Mesenchymal stem cell (in vitro differentiated cells and primary cell): ENCODE measurements around the gene SATB2.

Experiments used
- DNase-seq: peaks from one replicate; pipeline ENCODE4 v3.0.0-alpha.2; 2013
- H2AFZ ChIP-seq: one replicate; pipeline ENCODE4 v1.6.1; 2013; ENCODE audit warnings: low read depth, mild to moderate bottlenecking, control low read depth, inconsistent platforms, low read length, moderate library complexity
- H2AK5ac ChIP-seq: 2 replicates; pipeline ENCODE4 v1.6.1; 2013; ENCODE audit warnings: low read length, moderate library complexity, mild to moderate bottlenecking, inconsistent platforms; ENCODE audit not compliant: severe bottlenecking
- H2BK120ac ChIP-seq: one replicate; pipeline ENCODE4 v1.6.1; 2013; ENCODE audit warnings: low read depth, mild to moderate bottlenecking, inconsistent platforms, low read length, moderate library complexity
- H2BK12ac ChIP-seq, 2 experiments: one replicate each; pipeline ENCODE4 v1.6.1; 2013; ENCODE audit warnings: inconsistent platforms in 2 of 2, low read length in 2 of 2, mild to moderate bottlenecking in 2 of 2, moderate library complexity in 2 of 2, control low read depth in 1 of 2
- H2BK15ac ChIP-seq: one replicate; pipeline ENCODE4 v1.6.1; 2013; ENCODE audit warnings: mild to moderate bottlenecking, low read depth, inconsistent platforms; ENCODE audit not compliant: poor library complexity, severe bottlenecking
- H2BK5ac ChIP-seq: 2 replicates; pipeline ENCODE4 v1.6.1; 2013; ENCODE audit warnings: low read depth, mild to moderate bottlenecking, low read length, control low read depth, inconsistent platforms; ENCODE audit not compliant: poor library complexity, severe bottlenecking
- H3K14ac ChIP-seq, 2 experiments: one replicate each; pipeline ENCODE4 v1.6.1; 2013; ENCODE audit warnings: inconsistent platforms in 2 of 2, low read length in 2 of 2, control low read depth in 1 of 2, mild to moderate bottlenecking in 1 of 2, moderate library complexity in 1 of 2
- H3K18ac ChIP-seq, 2 experiments: one replicate each; pipeline ENCODE4 v1.6.1; 2013; ENCODE audit warnings: inconsistent platforms in 2 of 2, low read length in 2 of 2, control low read depth in 1 of 2, low read depth in 1 of 2, mild to moderate bottlenecking in 1 of 2
- H3K23ac ChIP-seq, 2 experiments: one replicate each; pipeline ENCODE4 v1.6.1; 2013; ENCODE audit warnings: inconsistent platforms in 2 of 2, low read length in 2 of 2, mild to moderate bottlenecking in 2 of 2, moderate library complexity in 2 of 2, control low read depth in 1 of 2
- H3K27ac ChIP-seq: 2 replicates; pipeline ENCODE4 v1.5.1; 2013; ENCODE audit warnings: mild to moderate bottlenecking, moderate library complexity, low read length, control low read depth, inconsistent platforms; ENCODE audit not compliant: poor library complexity, severe bottlenecking
- H3K27me3 ChIP-seq, 2 experiments: 2 replicates each; pipeline versions ENCODE4 v1.6.1 to v1.7.0; 2013; ENCODE audit warnings: low read length in 2 of 2, mild to moderate bottlenecking in 2 of 2, moderate library complexity in 2 of 2, control low read depth in 1 of 2, inconsistent platforms in 1 of 2; ENCODE audit not compliant: control insufficient read depth in 1 of 2, insufficient read depth in 1 of 2
- H3K36me3 ChIP-seq, 2 experiments: 2 replicates each; pipeline versions ENCODE4 v1.6.1 to v1.7.0; 2013; ENCODE audit warnings: low read length in 2 of 2, control low read depth in 1 of 2, inconsistent platforms in 1 of 2, low read depth in 1 of 2, mild to moderate bottlenecking in 1 of 2; ENCODE audit not compliant: insufficient read depth in 2 of 2, control insufficient read depth in 1 of 2
- H3K4ac ChIP-seq, 2 experiments: one replicate each; pipeline ENCODE4 v1.6.1; 2013; ENCODE audit warnings: inconsistent platforms in 2 of 2, low read length in 2 of 2, mild to moderate bottlenecking in 2 of 2, moderate library complexity in 2 of 2, control low read depth in 1 of 2, low read depth in 1 of 2
- H3K4me1 ChIP-seq: 2 replicates; pipeline ENCODE4 v1.6.1; 2013; ENCODE audit warnings: low read depth, low read length, control low read depth; ENCODE audit not compliant: control insufficient read depth, insufficient read depth
- H3K4me2 ChIP-seq: 2 replicates; pipeline ENCODE4 v1.6.1; 2013; ENCODE audit warnings: low read length, mild to moderate bottlenecking, inconsistent platforms; ENCODE audit not compliant: poor library complexity, severe bottlenecking
- H3K4me3 ChIP-seq, 2 experiments: 2 replicates each; pipeline versions ENCODE4 v1.5.1 to v1.7.0; 2013; ENCODE audit warnings: low read length in 2 of 2, mild to moderate bottlenecking in 2 of 2, control low read depth in 1 of 2, low read depth in 1 of 2; ENCODE audit not compliant: insufficient read depth in 1 of 2
- H3K79me1 ChIP-seq: replicated peaks from 2 replicates; pipeline ENCODE4 v1.6.1; 2013; ENCODE audit warnings: mild to moderate bottlenecking, control low read depth, low read length, inconsistent platforms; ENCODE audit not compliant: poor library complexity, severe bottlenecking
- H3K9ac ChIP-seq: 2 replicates; pipeline ENCODE4 v1.7.0; 2013; ENCODE audit warnings: mild to moderate bottlenecking, low read length, moderate library complexity
- H3K9me3 ChIP-seq: 2 replicates; pipeline ENCODE4 v1.7.0; 2013; ENCODE audit warnings: mild to moderate bottlenecking, low read length; ENCODE audit not compliant: control insufficient read depth
- H4K8ac ChIP-seq: one replicate; pipeline ENCODE4 v1.6.1; 2013; ENCODE audit warnings: inconsistent platforms, mild to moderate bottlenecking, low read length, moderate library complexity
- H4K91ac ChIP-seq: one replicate; pipeline ENCODE4 v1.6.1; 2013; ENCODE audit warnings: mild to moderate bottlenecking, low read length, inconsistent platforms
- WGBS: methylation state at CpG from one replicate; pipeline ENCODE4 v1.1.7; 2013; ENCODE audit warnings: mixed read lengths; 5-methylcytosine and 5-hydroxymethylcytosine counted together

Gene SATB2

GRCh38 chr2:199495147-199495546 lies 37.4 kb upstream of the SATB2 start:
- Histone ChIP-seq H3K18ac (no peak overlapping the region), H3K9ac (no peak overlapping the region), H3K27ac (no peak overlapping the region), H2BK15ac (no peak overlapping the region), H4K91ac (no peak overlapping the region), H3K4me2 (no peak overlapping the region), H3K4me1 (no peaks in the 10 kb centered on the region), H3K9me3 (no peaks in the 10 kb centered on the region), H3K36me3 (no peaks in the 10 kb centered on the region), H2AFZ (no peak overlapping the region), H2BK5ac (no peak overlapping the region), H4K8ac (no peak overlapping the region), H2AK5ac (no peak overlapping the region), H3K4ac (no peak overlapping the region), H3K79me1 (no peaks in the 10 kb centered on the region), H2BK12ac (no peak overlapping the region), H3K23ac (no peak overlapping the region), H2BK120ac (no peak overlapping the region), H3K4me3 (no peak overlapping the region), H3K14ac (no peak overlapping the region), H3K27me3 (no peaks in the 10 kb centered on the region)
- WGBS: 81% methylated on average over 4 of the region's 4 CpGs
- no peak for DNase-seq

- H3K4me3 ChIP-seq: no peak overlapping the region
- H3K36me3 ChIP-seq: no peaks in the 10 kb centered on the region
- H2AFZ ChIP-seq: no peak overlapping the region
- no peak overlapping the region for H3K14ac ChIP-seq
- no peak overlapping the region for H3K18ac ChIP-seq
- no peak overlapping the region for H2BK12ac ChIP-seq
- no peak overlapping the region for H3K27ac ChIP-seq
- 97% methylated on average over 5 of the region's 5 CpGs for WGBS
- no peak overlapping the region for H2AK5ac ChIP-seq
- H2BK5ac ChIP-seq: no peak overlapping the region
- H3K9me3 ChIP-seq: no peaks in the 10 kb centered on the region
- H4K8ac ChIP-seq: no peak overlapping the region
- H3K4me2 ChIP-seq: no peak overlapping the region
- DNase-seq: no peak
- no peak overlapping the region for H2BK120ac ChIP-seq
- H4K91ac ChIP-seq: no peak overlapping the region
- H2BK15ac ChIP-seq: no peak overlapping the region
- H3K23ac ChIP-seq: no peak overlapping the region
- H3K4me1 ChIP-seq: peaks cover 1% of the 10 kb centered on the region
- no peaks in the 10 kb centered on the region for H3K79me1 ChIP-seq
- H3K27me3 ChIP-seq: peaks cover 5 to 6% of the 10 kb centered on the region in 2 experiments
- no peak overlapping the region for H3K9ac ChIP-seq
- no peak overlapping the region for H3K4ac ChIP-seq
Observed at GRCh38 chr2:199490049-199490448, 32.3 kb upstream of the SATB2 start.

GRCh38 chr2:199488772-199489400 lies 31.1 kb upstream of the SATB2 start:
- Histone ChIP-seq H2BK15ac (no peak overlapping the region), H3K4me1 (peaks cover 1% of the 10 kb centered on the region), H3K36me3 (no peaks in the 10 kb centered on the region), H2AFZ (no peak overlapping the region), H3K4me2 (no peak overlapping the region), H3K18ac (no peak overlapping the region), H3K23ac (no peak overlapping the region), H3K27me3 (peaks cover 5 to 6% of the 10 kb centered on the region in 2 experiments), H2AK5ac (no peak overlapping the region), H3K4me3 (no peak overlapping the region), H3K4ac (no peak overlapping the region), H3K9ac (no peak overlapping the region), H3K9me3 (no peaks in the 10 kb centered on the region), H4K91ac (no peak overlapping the region), H3K14ac (no peak overlapping the region), H4K8ac (no peak overlapping the region), H2BK120ac (no peak overlapping the region), H2BK5ac (no peak overlapping the region), H2BK12ac (no peak overlapping the region), H3K27ac (no peak overlapping the region), H3K79me1 (no peaks in the 10 kb centered on the region)
- WGBS: 71% methylated on average over 4 of the region's 6 CpGs
- DNase-seq: peak; percentile 53

- Histone ChIP-seq H3K4me1 (peaks cover 1% of the 10 kb centered on the region), H2BK5ac (no peak overlapping the region), H2AK5ac (no peak overlapping the region), H3K18ac (no peak overlapping the region), H3K9ac (no peak overlapping the region), H3K4me3 (no peak overlapping the region), H3K14ac (no peak overlapping the region), H2BK120ac (no peak overlapping the region), H3K4me2 (no peak overlapping the region), H3K9me3 (no peaks in the 10 kb centered on the region), H4K8ac (no peak overlapping the region), H2BK12ac (no peak overlapping the region), H2BK15ac (no peak overlapping the region), H2AFZ (no peak overlapping the region), H3K79me1 (no peaks in the 10 kb centered on the region), H3K27me3 (peaks cover 6 to 10% of the 10 kb centered on the region in 2 experiments), H3K23ac (no peak overlapping the region), H4K91ac (no peak overlapping the region), H3K27ac (no peak overlapping the region), H3K4ac (no peak overlapping the region), H3K36me3 (no peaks in the 10 kb centered on the region)
- DNase-seq: peak; percentile 51
- WGBS: 29% methylated on average over 4 of the region's 5 CpGs
Observed at GRCh38 chr2:199485732-199486335, 28.1 kb upstream of the SATB2 start.
